Mammary epithelial cell (primary cell): ENCODE results near the gene NR3C2.
"Not testable (repeated sequence)": the region's sequence is repeated elsewhere in the genome, so short reads cannot be mapped to it uniquely, and the experiment has no call there.

ENCODE experiments used
- EZH2 ChIP-seq: IDR thresholded peaks from 2 replicates; pipeline ENCODE4 v1.6.1; 2012; ENCODE audit warnings: low read length, inconsistent platforms, borderline replicate concordance
- TF ChIP-seq, protein P1 (sequence below), 2 donors: IDR thresholded peaks in 1 of 2; conservative IDR thresholded peaks in 1 of 2; 2 replicates each; pipeline ENCODE4 v1.5.1; 2011 to 2012; ENCODE audit warnings: inconsistent platforms in 2 of 2, low read length in 2 of 2, mild to moderate bottlenecking in 2 of 2, control low read depth in 1 of 2, low read depth in 1 of 2; ENCODE audit not compliant: insufficient read depth in 1 of 2; ENCODE audit errors: extremely low read depth in 1 of 2

DNA sequence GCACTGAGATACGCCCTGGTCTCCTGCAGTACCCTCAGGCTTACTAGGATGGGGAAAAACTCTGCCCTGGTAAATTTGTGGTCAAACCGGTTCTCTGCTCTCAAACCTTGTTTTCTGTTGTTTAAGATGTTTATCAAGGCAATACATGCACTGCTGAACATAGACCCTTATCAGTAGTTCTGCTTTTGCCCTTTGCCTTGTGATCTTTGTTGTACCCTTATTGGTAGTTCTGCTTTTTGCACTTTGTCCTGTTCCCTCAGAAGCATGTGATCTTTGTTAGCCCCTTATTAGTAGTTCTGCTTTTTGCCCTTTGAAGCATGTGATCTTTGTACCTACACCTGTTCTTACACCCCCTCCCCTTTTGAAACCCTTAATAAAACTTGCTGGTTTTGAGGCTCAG is 319.1 kb downstream of the NR3C2 start:
- TF ChIP-seq, protein P1, sequence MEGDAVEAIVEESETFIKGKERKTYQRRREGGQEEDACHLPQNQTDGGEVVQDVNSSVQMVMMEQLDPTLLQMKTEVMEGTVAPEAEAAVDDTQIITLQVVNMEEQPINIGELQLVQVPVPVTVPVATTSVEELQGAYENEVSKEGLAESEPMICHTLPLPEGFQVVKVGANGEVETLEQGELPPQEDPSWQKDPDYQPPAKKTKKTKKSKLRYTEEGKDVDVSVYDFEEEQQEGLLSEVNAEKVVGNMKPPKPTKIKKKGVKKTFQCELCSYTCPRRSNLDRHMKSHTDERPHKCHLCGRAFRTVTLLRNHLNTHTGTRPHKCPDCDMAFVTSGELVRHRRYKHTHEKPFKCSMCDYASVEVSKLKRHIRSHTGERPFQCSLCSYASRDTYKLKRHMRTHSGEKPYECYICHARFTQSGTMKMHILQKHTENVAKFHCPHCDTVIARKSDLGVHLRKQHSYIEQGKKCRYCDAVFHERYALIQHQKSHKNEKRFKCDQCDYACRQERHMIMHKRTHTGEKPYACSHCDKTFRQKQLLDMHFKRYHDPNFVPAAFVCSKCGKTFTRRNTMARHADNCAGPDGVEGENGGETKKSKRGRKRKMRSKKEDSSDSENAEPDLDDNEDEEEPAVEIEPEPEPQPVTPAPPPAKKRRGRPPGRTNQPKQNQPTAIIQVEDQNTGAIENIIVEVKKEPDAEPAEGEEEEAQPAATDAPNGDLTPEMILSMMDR (conservative IDR thresholded peaks at IDR 0.05 in 1 of 2, IDR thresholded peaks at IDR 0.05 in 1 of 2; ENCODE audit: extremely low read depth in 1 of 2, insufficient read depth in 1 of 2, low read depth in 1 of 2, low read length in 2 of 2): not testable (repeated sequence)
- not testable (repeated sequence) for TF ChIP-seq EZH2
